ENCODE data around the gene MICAL2.

Gene MICAL2

GRCh38 chr11:12242966-12243365 is 132.6 kb downstream of the MICAL2 start:
- Histone ChIP-seq H3K27ac (no peak overlapping the region), H3K4me3 (no peak overlapping the region), H3K9me3 (ENCODE audit: low read depth, low read length) (no peaks in the 10 kb centered on the region), H3K36me3 (ENCODE audit: insufficient read depth, low read length) (no peaks in the 10 kb centered on the region), H3K9ac (ENCODE audit: insufficient read length) (no peak overlapping the region)
- no peak for DNase-seq (ENCODE audit: low read depth, low spot score)
- TF ChIP-seq FOXP2 (optimal IDR thresholded peaks at IDR 0.05; ENCODE audit: control extremely low read depth, extremely low read length, insufficient read depth) (no peak), EZH2 (IDR thresholded peaks at IDR 0.05) (no peak), POLR2AphosphoS5 (IDR thresholded peaks at IDR 0.05; ENCODE audit: borderline replicate concordance, low read depth, low read length) (no peak)

GRCh38 chr11:12243486-12243885 is 133.1 kb downstream of the MICAL2 start:
- Histone ChIP-seq H3K27ac (no peak overlapping the region), H3K36me3 (ENCODE audit: insufficient read depth, low read length) (no peaks in the 10 kb centered on the region), H3K9me3 (ENCODE audit: low read depth, low read length) (no peaks in the 10 kb centered on the region), H3K9ac (ENCODE audit: insufficient read length) (no peak overlapping the region), H3K4me3 (no peak overlapping the region)
- no peak for DNase-seq (ENCODE audit: low read depth, low spot score)
- TF ChIP-seq POLR2AphosphoS5 (IDR thresholded peaks at IDR 0.05; ENCODE audit: borderline replicate concordance, low read depth, low read length) (no peak), EZH2 (IDR thresholded peaks at IDR 0.05) (no peak), FOXP2 (optimal IDR thresholded peaks at IDR 0.05; ENCODE audit: control extremely low read depth, extremely low read length, insufficient read depth) (no peak)

- H3K4me3 ChIP-seq = no peak overlapping the region
- no peak for TF ChIP-seq POLR2AphosphoS5 (IDR thresholded peaks at IDR 0.05; ENCODE audit: borderline replicate concordance, low read depth, low read length)
- no peak for TF ChIP-seq EZH2 (IDR thresholded peaks at IDR 0.05)
- TF ChIP-seq FOXP2 (optimal IDR thresholded peaks at IDR 0.05; ENCODE audit: control extremely low read depth, extremely low read length, insufficient read depth) = no peak
- H3K9me3 ChIP-seq (ENCODE audit: low read depth, low read length) = no peaks in the 10 kb centered on the region
- H3K36me3 ChIP-seq (ENCODE audit: insufficient read depth, low read length) = no peaks in the 10 kb centered on the region
- H3K27ac ChIP-seq = no peak overlapping the region
- no peak overlapping the region for H3K9ac ChIP-seq (ENCODE audit: insufficient read length)
- no peak for DNase-seq (ENCODE audit: low read depth, low spot score)
These were observed 133.6 kb downstream of the MICAL2 start for GRCh38 chr11:12243911-12244550.

- no peak overlapping the region for H3K4me3 ChIP-seq
- H3K27ac ChIP-seq = no peak overlapping the region
- TF ChIP-seq FOXP2 (optimal IDR thresholded peaks at IDR 0.05; ENCODE audit: control extremely low read depth, extremely low read length, insufficient read depth) (no peak), POLR2AphosphoS5 (IDR thresholded peaks at IDR 0.05; ENCODE audit: borderline replicate concordance, low read depth, low read length) (no peak), EZH2 (IDR thresholded peaks at IDR 0.05) (no peak)
- no peaks in the 10 kb centered on the region for H3K36me3 ChIP-seq (ENCODE audit: insufficient read depth, low read length)
- H3K9me3 ChIP-seq (ENCODE audit: low read depth, low read length) = no peaks in the 10 kb centered on the region
- no peak for DNase-seq (ENCODE audit: low read depth, low spot score)
- H3K9ac ChIP-seq (ENCODE audit: insufficient read length) = no peak overlapping the region
These were observed 134.7 kb downstream of the MICAL2 start for GRCh38 chr11:12245091-12245490.

- no peak overlapping the region for H3K4me3 ChIP-seq
- H3K9me3 ChIP-seq (ENCODE audit: low read depth, low read length) = no peaks in the 10 kb centered on the region
- TF ChIP-seq FOXP2 (optimal IDR thresholded peaks at IDR 0.05; ENCODE audit: control extremely low read depth, extremely low read length, insufficient read depth) (no peak), POLR2AphosphoS5 (IDR thresholded peaks at IDR 0.05; ENCODE audit: borderline replicate concordance, low read depth, low read length) (no peak)
- no peak for DNase-seq (ENCODE audit: low read depth, low spot score)
- H3K36me3 ChIP-seq (ENCODE audit: insufficient read depth, low read length) = no peaks in the 10 kb centered on the region
- no peak overlapping the region for H3K9ac ChIP-seq (ENCODE audit: insufficient read length)
- H3K27ac ChIP-seq = no peak overlapping the region
These were observed 135.2 kb downstream of the MICAL2 start for GRCh38 chr11:12245549-12246016.

- Histone ChIP-seq H3K36me3 (ENCODE audit: insufficient read depth, low read length) (no peaks in the 10 kb centered on the region), H3K4me3 (no peak overlapping the region), H3K9me3 (ENCODE audit: low read depth, low read length) (no peaks in the 10 kb centered on the region), H3K9ac (ENCODE audit: insufficient read length) (no peak overlapping the region), H3K27ac (no peak overlapping the region)
- no peak for TF ChIP-seq POLR2AphosphoS5 (IDR thresholded peaks at IDR 0.05; ENCODE audit: borderline replicate concordance, low read depth, low read length)
- no peak for DNase-seq (ENCODE audit: low read depth, low spot score)
These were observed 135.8 kb downstream of the MICAL2 start for GRCh38 chr11:12246147-12246546.

GRCh38 chr11:12246989-12247388 is 136.6 kb downstream of the MICAL2 start:
- Histone ChIP-seq H3K9me3 (ENCODE audit: low read depth, low read length) (no peaks in the 10 kb centered on the region), H3K4me3 (no peak overlapping the region), H3K27ac (no peak overlapping the region), H3K9ac (ENCODE audit: insufficient read length) (no peak overlapping the region), H3K36me3 (ENCODE audit: insufficient read depth, low read length) (no peaks in the 10 kb centered on the region)
- no peak for DNase-seq (ENCODE audit: low read depth, low spot score)
- TF ChIP-seq POLR2AphosphoS5 (IDR thresholded peaks at IDR 0.05; ENCODE audit: borderline replicate concordance, low read depth, low read length) (no peak), FOXP2 (optimal IDR thresholded peaks at IDR 0.05; ENCODE audit: control extremely low read depth, extremely low read length, insufficient read depth) (no peak), EZH2 (IDR thresholded peaks at IDR 0.05) (no peak)

GRCh38 chr11:12247543-12248254 is 137.3 kb downstream of the MICAL2 start:
- Histone ChIP-seq H3K4me3 (no peak overlapping the region), H3K9me3 (ENCODE audit: low read depth, low read length) (no peaks in the 10 kb centered on the region), H3K9ac (ENCODE audit: insufficient read length) (no peak overlapping the region), H3K36me3 (ENCODE audit: insufficient read depth, low read length) (no peaks in the 10 kb centered on the region), H3K27ac (no peak overlapping the region)
- TF ChIP-seq FOXP2 (optimal IDR thresholded peaks at IDR 0.05; ENCODE audit: control extremely low read depth, extremely low read length, insufficient read depth) (no peak), POLR2AphosphoS5 (IDR thresholded peaks at IDR 0.05; ENCODE audit: borderline replicate concordance, low read depth, low read length) (no peak), EZH2 (IDR thresholded peaks at IDR 0.05) (no peak)
- DNase-seq (ENCODE audit: low read depth, low spot score) = no peak
